GM12872 (cell line): ENCODE results near the gene IFI27.

Source experiments
- TF ChIP-seq, protein P1 (sequence below): IDR thresholded peaks from 3 replicates; pipeline ENCODE4 v1.5.1; 2011; ENCODE audit warnings: low read depth, mild to moderate bottlenecking, low read length, moderate library complexity; ENCODE audit not compliant: insufficient read depth

The IFI27 gene

DNA sequence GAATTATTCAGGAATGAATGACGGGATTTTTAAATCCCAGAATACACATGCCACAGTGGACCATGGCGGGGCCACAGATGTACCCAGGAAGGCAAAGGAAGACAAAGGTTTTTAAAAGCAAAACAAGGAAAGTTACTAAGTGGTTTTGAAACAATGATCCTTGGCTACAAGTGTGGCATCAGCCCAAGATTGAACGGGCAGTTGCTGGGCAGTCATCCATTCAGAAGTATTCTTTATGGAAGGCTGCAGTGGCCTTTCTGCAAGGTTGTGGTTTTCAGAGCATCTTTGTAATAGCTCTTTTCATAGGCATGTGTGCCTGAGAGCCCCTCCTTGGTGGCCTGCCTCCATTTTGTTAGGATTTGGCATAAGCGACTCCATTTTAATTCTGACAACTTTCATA lies 13.4 kb upstream of the IFI27 start:
- TF ChIP-seq, protein P1, sequence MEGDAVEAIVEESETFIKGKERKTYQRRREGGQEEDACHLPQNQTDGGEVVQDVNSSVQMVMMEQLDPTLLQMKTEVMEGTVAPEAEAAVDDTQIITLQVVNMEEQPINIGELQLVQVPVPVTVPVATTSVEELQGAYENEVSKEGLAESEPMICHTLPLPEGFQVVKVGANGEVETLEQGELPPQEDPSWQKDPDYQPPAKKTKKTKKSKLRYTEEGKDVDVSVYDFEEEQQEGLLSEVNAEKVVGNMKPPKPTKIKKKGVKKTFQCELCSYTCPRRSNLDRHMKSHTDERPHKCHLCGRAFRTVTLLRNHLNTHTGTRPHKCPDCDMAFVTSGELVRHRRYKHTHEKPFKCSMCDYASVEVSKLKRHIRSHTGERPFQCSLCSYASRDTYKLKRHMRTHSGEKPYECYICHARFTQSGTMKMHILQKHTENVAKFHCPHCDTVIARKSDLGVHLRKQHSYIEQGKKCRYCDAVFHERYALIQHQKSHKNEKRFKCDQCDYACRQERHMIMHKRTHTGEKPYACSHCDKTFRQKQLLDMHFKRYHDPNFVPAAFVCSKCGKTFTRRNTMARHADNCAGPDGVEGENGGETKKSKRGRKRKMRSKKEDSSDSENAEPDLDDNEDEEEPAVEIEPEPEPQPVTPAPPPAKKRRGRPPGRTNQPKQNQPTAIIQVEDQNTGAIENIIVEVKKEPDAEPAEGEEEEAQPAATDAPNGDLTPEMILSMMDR: no peak

DNA sequence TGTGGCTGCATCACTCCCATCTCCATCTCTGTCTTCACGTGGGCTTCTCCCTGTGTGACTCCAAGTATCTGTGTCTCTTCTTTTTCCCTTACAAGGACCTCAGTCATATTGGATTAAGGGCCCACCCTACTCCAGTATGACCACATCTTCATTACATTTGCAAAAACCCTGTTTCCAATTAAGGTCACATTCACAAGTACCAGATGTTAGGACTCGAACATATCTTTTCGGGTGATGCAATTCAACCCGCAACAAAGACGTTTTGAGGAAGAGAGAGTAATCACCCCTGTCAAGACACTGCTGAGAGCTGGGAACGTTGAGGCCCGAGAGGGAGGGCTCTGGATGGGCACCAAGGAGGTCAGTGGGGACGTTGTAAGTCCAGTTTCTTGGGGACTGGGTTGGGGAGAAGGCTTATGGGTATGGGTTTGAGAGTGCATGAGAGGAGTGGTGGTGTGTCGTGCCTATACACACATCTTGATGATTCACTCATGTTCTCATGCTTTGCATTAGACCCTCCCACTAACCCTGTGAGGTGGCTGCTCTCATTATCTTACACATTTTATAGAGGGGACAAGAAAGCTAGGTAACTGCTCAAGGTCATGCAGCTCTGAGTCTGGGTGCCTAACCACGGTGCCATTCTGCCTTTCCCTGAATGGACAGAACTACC lies 12.1 kb upstream of the IFI27 start:
- TF ChIP-seq, protein P1: no peak

DNA sequence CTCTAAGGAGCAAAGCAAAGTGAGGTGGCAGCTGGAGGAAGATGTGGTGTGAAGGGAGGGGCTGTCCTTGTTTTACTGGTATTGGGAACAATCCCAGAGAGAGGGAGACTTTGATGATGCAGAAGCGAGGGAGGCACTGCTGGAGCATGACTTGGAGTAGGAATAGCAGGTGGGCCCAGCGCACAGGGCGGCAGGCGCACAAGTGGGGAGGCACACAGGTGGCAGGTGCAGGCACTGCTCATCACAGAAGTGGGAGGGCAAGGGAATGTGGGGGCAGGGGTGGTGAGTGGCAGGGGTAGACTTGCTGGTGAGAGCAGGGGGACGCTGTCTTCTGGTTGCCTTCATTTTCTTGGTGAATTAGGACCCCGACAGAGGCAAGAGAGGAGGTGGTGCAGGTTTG lies 11.5 kb upstream of the IFI27 start:
- TF ChIP-seq, protein P1: no peak

DNA sequence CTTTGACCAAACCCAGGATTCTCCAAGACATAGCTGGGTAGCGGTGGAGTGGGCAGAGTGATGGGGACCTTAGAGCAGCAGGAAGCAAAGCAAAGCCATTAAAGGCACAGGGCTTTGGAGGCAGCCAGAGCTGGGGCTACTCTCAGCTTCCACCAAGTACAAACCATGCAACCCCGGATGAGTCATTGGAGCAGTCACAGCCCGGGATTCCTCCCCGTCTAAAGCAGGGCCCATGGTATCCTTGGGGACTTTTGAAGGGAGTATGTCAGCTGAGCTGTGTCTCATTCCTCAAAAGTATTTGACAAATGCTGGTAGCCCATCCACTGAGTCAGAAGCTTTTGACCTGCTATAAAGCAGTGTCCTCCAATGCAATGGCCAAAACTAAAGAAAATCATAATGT lies 9.7 kb upstream of the IFI27 start:
- TF ChIP-seq, protein P1: no peak

DNA sequence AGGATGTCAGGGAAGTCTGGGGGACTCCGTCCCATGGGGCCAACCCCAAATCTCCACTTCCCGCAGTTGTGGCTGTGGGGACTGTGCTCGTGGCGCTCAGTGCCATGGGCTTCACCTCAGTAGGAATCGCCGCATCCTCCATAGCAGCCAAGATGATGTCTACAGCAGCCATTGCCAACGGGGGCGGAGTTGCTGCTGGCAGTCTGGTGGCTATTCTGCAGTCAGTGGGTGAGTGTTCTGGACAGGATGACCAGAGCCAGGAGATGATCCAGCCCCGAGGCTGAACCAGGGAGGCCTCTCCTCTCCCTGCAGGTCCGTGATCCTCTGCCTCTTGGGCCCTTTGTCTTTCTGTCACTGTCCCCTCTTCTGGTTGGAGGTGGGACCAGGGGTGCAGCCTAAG lies 8.8 kb upstream of the IFI27 start:
- TF ChIP-seq, protein P1: no peak

DNA sequence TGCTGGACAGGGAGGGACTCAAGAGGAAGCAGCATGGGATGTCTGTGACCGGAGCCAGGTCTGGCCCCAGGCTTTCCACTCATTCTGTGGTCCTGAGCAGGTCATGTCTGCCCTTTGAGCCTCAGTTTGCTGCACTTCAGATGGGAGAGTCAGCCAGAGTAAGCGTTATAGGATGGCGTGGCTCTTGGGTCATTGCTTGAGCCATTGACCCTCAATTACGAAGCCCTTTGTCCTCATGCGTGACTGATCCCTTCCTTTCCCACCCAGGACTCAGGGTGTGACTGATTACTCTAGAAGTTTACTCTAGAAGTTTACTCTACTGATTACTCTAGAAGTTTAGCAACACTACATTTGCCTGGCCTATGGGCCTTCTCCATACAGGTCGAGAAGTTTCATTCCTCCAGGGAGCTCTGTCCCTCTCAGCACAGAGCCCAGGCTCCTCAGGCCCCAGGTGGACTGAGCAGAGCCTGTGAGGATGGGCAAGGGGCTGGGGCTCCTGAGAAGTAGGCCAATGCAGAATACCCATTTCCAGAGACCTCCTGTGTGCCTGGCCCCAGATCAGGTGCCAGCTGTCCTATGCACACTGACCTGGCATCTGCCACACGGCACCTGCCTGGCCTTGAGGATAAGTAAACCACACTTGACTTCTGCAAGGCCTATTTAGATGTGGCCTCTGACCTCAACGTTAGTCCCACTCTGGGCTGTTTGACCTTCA lies 7.6 kb upstream of the IFI27 start:
- TF ChIP-seq, protein P1: no peak

DNA sequence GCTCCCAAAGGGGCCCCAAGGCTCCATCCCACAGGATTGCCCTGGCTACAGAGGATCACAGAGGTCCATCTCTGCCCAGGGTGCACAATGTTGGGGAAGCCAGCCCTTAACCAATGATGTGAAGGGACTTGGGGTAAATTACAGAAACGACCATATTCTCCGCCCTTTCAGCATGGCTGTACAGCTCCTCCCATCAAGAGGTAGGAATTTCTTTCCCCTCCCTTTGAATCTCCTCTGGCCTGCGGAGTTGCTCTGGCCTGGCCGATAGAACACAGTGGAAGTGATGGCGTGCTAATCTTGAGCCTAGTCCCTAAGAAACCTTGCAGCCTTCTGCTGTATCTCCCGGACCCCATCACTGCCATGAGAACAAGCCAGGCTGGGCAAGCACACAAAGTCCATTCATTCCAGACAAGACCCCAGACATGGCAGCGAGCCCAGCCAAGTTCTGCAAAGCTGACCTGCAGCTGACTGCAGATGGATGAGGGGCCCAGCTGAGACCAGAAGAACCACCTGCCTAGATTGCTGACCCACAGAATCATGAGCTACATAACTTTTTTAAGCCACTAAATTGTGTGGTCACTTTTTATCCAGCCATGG lies 6.9 kb upstream of the IFI27 start:
- TF ChIP-seq, protein P1: no peak
